NCI-H345 (cell line): ENCODE results near the gene TPD52L1.
A peak's percentile ranks its signal among the peaks of the same experiment; 100 is the strongest.
"Not testable (repeated sequence)": the region's sequence is repeated elsewhere in the genome, so short reads cannot be mapped to it uniquely, and the experiment has no call there.

Experiments
- DNase-seq: peaks from one replicate; lab custom pipeline; 2025; lab: John Stamatoyannopoulos, UW

Gene TPD52L1, protein sequence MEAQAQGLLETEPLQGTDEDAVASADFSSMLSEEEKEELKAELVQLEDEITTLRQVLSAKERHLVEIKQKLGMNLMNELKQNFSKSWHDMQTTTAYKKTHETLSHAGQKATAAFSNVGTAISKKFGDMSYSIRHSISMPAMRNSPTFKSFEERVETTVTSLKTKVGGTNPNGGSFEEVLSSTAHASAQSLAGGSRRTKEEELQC

DNA sequence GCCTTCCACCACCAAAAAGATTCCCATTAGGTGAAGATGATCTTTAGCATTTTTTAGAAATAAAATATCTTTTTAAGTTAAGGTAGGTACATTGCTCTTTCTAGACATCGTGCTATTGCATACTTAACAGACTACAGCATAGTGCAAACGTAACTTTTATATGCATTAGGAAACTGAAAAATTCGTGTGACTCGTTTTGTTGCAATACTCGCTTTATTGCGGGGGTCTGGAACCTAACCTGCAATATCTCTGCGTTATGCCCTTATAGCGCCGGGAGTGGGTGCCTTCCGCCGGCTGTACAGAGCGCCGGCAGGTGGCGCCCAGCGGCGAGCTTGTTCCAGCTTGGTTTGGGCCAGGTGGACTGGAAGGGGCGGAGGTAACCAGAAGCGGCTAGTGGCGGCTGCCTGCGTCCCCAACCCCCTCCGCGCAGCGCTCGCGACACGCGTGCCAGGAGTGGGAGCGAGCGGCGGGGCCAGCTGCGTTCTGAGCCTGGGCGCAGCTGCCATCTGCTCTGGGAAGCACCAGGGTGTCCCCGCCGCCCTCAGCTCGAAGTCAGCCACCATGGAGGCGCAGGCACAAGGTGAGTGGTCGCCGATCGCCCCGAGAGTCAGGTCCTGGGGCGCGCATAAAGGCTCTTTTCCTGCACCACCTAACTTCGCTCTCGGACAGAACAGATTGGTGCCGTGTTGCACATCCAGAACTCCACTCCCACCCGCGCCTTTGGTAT is at the start of gene TPD52L1:
Gene TPD52L1, plus strand, starts transcription at position 383 of the 727 bp plus-strand sequence. Its CDS starts 179 bp downstream, at position 562.
- DNase-seq = peak; percentile 84

DNA sequence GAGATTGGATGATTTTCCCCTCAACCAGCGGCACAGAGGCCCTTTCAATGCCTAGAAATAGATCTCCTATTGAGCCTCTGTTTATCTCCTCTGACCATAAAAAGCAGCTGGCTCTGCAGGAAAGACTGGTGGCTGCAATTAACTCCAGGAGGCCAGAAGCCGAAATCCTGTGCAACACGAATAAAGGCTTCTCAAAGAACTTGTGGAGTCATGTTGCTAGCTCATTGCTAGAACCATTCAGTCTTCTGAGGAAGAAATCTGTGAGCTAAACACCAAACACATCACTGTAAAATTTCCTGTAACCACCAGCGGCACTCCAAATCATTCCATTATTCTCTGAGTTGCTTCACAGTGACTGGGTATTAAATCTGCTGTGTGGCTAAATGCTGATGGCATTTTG is 49.1 kb upstream of the TPD52L1 start:
- DNase-seq = peak; percentile 43

DNA sequence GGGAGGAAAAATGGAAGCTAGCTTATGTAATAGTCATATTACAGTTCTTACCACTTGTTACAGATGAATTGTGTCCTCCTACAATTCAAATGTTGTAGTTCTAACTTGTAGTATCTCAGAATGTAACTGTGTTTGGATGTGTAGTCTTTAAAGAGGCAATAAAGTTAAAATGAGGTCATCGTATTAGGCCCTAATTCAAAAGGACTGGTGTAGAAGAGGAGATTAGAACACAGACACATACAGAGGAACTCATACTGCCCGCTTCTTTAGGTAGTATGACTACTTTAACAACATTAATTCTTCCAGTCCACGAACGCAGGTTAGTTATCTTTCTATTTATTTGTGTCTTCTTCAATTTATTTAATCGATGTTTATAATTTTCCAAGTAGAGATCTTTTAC is 46.5 kb upstream of the TPD52L1 start:
- no peak for DNase-seq

DNA sequence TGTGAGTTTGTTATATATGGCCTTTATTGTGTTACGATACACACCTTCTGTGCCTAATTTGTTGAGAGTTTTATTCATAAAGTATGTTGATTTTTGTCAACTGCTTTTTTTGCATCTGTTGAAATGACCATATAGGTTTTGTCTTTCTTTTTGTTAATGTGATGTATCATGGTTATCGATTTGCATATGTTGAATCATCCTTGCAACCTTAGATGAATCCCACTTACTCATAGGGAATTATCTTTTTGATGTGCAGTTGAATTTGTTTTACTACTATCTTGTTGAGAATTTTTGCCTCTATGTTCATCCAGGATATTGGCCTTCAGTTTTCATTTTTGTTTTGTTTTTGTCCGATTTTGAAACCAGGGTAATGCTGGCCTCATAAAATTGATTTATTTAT is 45.7 kb upstream of the TPD52L1 start:
- DNase-seq = no peak

DNA sequence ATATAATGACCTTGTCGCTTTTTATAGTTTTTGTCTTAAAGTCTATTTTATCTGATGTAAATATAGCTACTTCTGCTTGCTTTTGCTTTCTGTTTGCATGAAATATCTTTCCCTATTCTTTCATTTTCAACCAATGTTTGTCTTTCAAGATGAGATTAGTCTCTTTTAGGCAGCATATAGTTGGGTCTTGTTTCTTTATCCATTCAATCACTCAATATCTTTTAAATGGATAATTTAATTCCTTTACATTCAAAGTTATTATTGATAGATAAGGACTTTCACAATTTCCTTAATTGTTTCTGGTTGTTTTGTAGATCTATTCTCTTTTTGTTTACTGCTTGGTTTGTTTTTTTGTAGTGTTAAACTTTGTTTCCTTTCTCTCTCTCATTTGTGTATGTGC is 43.5 kb upstream of the TPD52L1 start:
- no peak for DNase-seq

DNA sequence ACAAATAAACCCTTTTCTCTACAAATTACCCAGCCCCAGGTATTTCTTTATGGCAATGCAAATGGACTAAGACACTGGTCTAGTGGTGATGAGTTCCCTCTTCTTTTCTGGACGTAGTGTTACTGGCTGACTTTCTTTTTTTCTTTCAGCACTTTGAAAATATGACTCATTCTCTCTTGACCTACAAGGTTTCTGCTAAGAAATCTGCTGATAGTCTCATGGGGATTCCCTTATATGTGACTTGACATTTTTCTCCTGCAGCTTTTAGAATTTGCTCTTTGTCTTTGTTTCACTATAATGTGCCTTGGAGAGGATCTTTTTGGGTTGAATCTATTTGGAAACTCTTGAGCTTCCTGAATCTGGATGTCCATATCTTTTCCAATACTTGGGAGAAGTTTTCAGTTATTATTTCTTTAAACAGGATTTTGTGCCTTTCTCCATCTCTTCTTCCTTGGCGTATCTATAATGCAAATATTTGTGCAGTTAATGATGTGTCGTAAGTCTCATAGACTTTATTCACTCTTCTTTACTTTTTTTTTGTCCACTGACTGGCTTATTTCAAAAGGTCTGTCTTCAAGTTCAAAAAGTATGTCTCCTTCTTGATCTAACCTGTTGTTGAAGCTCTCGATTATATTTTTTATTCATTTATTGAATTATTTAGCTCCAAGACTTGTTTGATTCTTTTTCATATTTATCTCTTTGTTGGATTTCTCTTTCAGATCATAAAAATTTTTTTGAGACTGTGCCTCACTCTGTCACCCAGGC is 42.2 kb upstream of the TPD52L1 start:
- DNase-seq = no peak

DNA sequence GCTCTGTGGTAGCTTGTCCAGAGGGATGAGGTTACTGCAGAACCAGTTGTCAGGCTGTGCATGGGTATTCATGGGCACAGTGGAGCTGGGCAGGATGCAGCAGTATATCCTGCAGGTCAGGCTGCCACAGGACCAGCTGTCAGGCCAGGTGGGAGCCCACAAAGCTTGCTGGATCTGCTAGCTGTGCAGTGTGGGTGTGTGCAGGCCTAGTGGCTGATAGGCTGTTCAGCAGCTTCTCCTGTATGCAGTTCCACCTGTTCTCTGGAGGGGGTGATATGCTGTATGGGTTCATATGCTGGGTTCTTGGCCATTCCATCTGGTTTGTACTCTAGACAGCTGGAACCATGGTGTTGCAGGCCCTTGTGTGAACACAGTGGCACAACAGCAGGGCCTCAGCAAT is 40.6 kb upstream of the TPD52L1 start:
- DNase-seq = no peak

DNA sequence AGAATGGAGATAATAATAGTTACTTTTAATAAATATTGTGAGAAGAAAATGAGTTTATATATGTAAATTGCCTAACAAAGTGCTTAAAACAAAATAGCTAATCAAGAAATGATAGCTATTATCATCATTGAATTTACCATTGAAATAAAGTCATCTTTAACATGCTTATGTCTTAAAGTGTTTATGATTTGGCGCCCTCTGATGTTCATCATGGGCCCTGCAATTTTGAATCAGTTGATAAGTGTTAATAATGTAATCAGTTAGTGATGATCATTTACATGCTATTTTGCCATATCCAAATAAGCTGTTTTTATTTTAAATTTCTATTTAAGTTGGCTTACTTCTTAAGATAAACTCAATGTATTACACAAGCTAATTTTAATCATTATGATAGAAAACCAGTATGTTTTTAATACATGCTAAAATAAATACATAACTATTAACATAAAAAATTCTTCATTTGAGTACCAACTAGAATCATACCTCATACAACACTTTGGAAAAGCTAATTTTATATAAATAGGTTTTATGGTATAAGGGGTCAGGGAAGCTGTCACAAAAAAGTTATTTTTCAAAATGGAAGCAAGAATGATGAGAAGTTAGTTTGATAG is 39.2 kb upstream of the TPD52L1 start:
- peak; percentile 62 for DNase-seq

DNA sequence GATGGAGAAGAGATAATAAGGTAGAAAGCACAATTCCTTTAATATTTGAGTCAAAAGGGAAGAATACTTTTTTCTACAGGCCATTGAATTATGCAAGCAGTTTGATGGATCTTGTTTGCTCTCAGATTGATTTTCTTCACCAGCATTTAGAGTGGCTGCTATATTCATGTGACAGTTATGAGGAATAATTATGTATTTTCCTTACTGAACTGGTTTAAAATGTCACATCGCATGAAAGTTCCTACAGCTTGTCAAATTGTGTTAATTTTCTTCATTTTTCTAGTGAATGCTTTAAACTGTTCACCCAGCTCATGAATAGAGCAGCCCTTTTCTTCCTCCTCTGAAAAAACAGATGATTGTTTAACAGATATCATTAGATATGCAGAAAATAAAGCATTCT is 37.4 kb upstream of the TPD52L1 start:
- no peak for DNase-seq

DNA sequence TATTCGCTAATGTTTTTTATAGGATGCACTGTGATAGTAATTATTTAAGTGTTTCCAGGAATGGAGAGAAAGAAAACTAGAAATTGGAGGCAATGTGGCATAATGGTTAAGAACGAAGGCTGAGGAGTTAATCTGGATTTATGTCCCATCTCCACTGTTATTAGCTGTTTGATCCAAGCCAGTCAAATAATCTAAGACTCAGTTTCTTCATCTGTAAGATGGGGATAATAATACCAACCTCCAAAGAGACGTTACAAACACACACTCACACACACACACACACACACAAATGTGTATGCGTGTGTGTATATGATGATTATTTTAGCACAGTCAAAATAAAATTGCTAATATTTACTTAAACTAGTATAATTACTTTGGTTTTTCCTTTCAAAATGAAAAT is 36.9 kb upstream of the TPD52L1 start:
- DNase-seq = no peak

DNA sequence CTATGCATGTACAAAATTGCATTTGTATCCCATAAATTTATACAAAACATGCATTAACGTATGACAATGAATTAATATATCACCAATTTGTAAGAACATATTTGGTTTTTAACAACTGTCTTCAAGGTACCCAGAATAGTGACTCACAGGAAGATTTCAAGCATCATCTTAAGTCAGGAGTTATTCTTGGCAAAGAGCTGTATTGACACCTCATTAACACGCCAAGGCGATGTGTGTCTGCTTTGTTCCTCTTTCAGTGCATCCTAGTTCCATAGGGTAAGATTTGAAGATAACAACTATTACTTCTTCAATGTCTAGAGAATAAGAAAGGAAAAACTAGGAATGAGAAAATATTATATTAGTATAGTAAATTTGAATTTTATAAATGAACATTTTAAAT is 35.8 kb upstream of the TPD52L1 start:
- no peak for DNase-seq

DNA sequence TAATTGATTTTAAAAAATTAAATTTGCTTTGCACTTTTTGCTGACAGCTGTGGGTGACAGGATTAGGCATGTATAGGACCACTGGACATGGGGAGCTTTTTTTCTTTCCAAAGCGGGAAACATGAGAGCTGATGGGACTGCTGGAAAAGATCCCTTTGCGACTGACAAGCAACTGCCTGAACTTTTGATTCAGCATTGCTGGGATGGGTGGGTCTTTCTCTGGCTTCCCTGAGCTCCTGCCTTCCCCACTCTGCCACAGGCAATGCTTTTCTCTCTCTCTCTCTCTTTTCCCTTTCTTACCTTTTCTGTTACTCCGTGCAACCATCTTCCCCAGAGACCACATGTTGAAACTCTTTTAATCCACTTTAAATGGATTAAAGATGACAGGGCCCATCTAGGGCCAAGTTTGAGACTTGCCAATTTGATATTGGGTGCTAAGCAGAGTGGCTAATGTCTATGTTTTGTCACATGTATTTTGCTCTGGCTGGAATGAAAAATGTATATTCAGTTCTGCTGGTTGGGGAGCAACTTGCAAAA is 33.5 kb upstream of the TPD52L1 start:
- no peak for DNase-seq

DNA sequence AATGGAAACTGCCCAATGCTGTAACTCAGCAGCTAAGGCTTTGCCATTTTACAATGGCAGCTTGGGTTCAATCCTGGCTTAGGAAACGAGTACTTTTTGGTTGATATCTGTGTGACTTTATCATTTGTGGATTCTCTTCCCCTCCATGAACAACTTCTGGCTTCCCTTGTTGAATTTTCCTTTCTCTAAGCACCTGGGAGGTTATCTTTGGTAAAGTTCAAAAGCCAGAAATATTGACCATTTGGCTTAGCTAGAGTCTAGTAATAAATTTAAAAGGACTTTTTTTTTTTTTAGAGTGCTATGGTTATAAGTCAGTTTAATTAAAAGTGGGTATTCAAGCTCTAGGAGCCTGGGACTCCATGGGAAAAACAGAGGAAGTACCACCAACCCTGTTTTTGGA is 31.7 kb upstream of the TPD52L1 start:
- DNase-seq = no peak

DNA sequence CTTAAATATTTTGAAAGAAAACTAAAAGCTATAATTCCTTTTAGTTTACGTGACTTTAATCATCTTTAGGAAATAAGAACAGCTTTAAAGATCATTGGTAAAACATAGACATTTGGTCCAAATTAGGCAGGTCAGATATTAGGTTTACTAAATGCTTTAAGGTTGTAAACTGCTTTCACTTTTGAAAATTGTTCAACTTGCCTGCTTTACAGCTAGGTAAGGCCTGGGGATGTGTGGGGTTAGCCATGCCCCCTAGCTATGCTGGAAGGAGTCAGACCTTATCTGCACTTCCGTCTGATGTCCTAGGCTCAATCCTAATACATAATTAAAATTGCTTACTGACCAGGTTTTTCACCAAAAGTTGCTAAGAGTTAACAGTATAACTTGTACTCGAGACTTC is 30.5 kb upstream of the TPD52L1 start:
- no peak for DNase-seq

DNA sequence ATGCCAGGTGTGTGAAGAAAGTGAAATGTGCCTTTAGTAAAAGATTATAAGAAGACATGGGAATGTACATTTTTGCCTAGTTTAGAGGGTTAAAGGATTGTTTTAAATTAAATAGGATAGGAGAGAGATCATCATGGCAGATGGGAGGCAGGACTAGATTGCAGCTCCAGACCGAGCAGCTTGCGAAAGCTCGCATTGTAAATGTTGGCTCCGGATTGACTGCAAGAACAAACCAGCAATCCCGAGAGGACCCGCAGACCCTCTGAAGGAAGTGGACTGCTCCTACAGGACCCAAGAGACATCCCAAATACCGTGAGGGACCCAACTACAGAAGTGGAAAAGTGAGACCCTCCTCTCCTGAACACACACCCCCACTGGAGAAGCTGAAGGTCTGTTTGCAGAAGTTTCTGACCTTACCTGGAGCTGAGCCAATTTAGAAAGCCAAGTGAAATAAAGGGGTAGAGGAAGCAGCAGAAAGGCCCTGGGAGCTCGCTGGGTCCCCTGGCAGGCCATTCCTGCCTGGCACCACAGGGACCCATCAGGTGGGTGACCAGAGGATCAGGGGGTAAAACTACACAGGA is 30.0 kb upstream of the TPD52L1 start:
- DNase-seq = no peak

DNA sequence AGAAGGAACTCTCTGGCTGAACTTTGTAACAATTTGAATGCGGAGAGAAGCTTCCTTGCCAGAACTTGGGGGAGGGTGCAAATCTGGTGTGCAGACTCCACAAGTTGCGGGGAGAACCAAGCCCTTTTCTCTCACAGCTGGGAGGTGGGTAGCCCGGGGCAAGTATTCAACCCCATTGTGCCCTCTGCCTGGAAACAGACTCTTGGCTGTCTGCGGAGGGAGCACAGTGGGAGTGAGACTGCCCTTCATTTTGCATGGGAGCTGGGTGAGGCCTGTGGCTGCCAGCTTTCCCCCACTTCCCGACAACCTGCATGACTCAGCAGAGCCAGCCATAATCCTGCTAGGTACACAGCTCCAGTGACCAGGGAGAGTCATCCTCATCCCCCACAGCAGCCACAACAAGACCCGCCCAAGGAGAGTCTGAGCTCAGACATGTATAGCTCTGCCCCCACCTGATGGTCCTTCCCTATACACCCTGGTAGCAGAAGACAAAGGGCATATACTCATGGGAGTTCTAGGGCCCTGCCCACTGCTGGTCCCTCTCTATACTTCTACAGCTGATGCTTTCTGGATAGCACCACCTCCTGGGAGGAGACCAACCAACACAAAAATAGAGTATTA is 29.4 kb upstream of the TPD52L1 start:
- no peak for DNase-seq

DNA sequence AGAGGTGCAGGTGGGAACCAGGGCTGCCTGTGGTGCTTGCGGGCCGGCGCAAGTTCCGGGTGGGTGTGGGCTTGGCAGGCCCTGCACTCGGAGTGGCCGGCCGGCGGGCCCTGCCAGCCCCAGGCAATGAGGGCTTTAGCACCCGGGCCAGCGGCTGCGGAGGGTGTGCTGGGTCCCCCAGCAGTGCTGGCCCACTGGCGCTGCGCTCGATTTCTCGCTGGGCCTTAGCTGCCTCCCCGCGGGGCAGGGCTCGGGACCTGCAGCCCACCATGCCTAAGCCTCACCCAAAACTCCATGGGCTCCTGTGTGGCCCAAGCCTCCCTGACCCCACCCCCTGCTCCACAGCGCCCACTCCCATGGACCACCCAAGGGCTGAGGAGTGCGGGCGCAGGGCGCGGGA is 27.7 kb upstream of the TPD52L1 start:
- not testable (repeated sequence) for DNase-seq

DNA sequence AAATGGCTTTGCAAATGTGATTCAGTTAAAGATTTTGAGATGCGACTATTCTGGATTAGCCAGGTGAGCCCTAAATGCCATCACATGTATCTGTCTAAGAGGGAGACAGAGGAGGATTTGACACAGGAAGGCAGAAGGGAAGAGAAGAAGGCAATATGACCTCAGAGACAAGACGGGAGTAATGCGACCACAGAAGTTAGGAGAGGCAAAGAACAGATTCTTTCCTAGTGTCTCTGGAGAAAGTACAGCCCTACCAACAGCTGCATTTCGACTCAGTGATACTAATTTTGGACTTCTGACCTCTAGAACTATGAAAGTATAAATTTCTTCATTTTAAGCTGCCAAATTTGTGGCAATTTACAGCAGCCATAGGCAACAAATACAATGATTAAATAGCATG is 24.2 kb upstream of the TPD52L1 start:
- no peak for DNase-seq

DNA sequence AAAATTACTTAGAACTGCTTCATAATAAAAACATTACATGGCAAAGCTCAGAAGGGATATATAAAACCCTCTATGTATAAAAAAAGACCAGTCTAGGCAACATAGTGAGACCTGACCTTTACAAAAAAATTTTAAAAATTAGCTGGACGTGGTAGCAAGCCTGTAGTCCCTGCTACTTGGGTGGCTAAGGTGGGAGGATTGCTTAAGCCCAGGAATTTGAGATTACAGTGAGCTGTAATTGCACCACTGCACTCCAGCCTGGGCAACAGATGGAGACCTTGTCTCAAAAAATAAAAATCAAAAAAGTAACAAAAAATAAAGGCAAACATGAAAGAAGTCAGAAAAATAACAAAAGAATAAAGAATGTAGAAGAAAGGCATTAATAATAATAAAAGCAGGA is 21.5 kb upstream of the TPD52L1 start:
- DNase-seq = no peak

DNA sequence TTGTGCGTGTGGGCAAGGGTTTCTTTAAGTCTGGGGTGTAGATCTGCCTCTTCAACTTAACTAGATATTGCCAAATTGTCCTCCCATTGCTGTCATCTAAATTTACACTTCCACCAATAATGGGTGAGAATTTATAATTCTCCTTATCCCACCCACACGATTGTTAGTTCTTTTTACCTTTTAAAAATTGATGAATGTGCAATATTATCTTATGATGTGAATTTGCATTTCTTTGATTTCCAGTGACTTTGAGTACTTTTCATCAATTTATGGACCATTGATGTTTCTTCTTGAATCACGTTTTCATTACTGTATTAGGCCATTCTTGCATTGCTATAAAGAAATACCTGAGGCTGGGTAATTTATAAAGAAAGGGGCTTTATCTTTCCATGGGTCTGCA is 17.2 kb upstream of the TPD52L1 start:
- DNase-seq = no peak

DNA sequence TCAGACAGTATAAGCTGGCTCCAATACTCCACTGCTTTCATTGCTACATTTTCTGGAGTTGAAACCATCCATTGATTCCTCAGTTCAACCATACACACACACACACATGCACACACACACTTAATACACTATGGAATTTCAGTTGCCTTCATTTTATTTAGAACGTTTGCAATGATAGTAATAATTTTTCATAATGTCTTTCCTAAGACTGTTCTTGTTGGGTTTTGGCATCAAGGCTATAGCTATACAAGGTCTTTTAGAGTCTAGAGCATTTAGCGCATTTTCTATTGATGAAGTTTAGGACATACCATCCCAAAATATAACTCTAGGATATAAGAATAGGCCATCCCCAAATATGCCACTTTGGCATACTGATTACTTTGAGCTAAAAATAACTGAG is 15.5 kb upstream of the TPD52L1 start:
- no peak for DNase-seq

DNA sequence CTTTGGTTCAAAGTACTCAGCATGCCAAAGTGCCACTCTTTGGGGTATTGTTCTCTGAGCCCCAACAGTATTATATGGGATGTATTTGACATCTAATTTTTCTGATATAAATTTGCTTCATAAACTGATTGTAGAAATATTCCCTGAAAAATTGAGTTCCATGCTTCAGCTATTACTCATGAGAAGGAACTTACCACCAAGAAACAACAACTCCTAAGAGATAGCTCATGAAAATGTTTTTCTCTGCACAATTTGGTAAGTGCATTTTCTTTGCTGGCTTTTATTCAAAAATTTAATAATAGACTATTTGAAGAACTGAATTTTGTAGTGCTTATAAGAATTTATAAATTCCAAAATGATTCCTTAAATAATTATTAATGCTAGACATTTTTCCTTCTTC is 12.8 kb upstream of the TPD52L1 start:
- DNase-seq = no peak
